SK-N-SH treated with all-trans-retinoic acid at 6 μM for 48 hours (cell line): Measurements from ENCODE around the gene VSNL1.

Experiments used
- ATAC-seq: fragments of 200-7000 bp; cut with Tn5 transposase; 3 replicates; pipeline ENCODE4 v1.9.1; 2020; ENCODE audit warnings: mild to moderate bottlenecking, moderate library complexity
- ARNTL ChIP-seq: fragments of 450-650 bp; formaldehyde crosslinking; IDR thresholded peaks from 2 replicates; pipeline ENCODE4 v1.5.0; 2020; ENCODE audit warnings: low read depth, mild to moderate bottlenecking, moderate library complexity, borderline replicate concordance
- BACH2 ChIP-seq: fragments of 250-450 bp; sonication (Bioruptor Pico); IDR thresholded peaks from 2 replicates; pipeline ENCODE4 v1.9.0; 2021; ENCODE audit warnings: mild to moderate bottlenecking, borderline replicate concordance
- CSDC2 ChIP-seq: fragments of 250-450 bp; sonication (Bioruptor Pico); IDR thresholded peaks from 2 replicates; pipeline ENCODE4 v1.5.0; 2020; ENCODE audit warnings: mild to moderate bottlenecking, moderate library complexity
- ESRRG ChIP-seq: fragments of 250-450 bp; sonication (Bioruptor Pico); IDR thresholded peaks from 2 replicates; pipeline ENCODE4 v1.6.1; 2021; ENCODE audit warnings: mild to moderate bottlenecking
- GLIS3 ChIP-seq: fragments of 250-450 bp; sonication (Bioruptor Pico); IDR thresholded peaks from 2 replicates; pipeline ENCODE4 v1.5.0; 2020; ENCODE audit warnings: mild to moderate bottlenecking, moderate library complexity
- ISL1 ChIP-seq: fragments of 250-450 bp; sonication (Bioruptor Pico); IDR thresholded peaks from 2 replicates; pipeline ENCODE4 v2.1.2; 2022; ENCODE audit warnings: mild to moderate bottlenecking, moderate library complexity
- OSR1 ChIP-seq: fragments of 250-450 bp; sonication (Bioruptor Pico); IDR thresholded peaks from 2 replicates; pipeline ENCODE4 v1.8.0; 2022; ENCODE audit warnings: moderate library complexity, mild to moderate bottlenecking, inconsistent platforms
- PPARA ChIP-seq: fragments of 250-450 bp; sonication (Bioruptor Pico); IDR thresholded peaks from 2 replicates; pipeline ENCODE4 v1.5.0; 2020; ENCODE audit warnings: mild to moderate bottlenecking, borderline replicate concordance
- SNAI2 ChIP-seq: fragments of 250-450 bp; sonication (Bioruptor Pico); IDR thresholded peaks from 2 replicates; pipeline ENCODE4 v1.5.0; 2020; ENCODE audit warnings: mild to moderate bottlenecking, moderate library complexity
- TCF4 ChIP-seq: fragments of 250-450 bp; sonication (Bioruptor Pico); IDR thresholded peaks from 2 replicates; pipeline ENCODE4 v1.8.0; 2021; ENCODE audit warnings: mild to moderate bottlenecking, moderate library complexity, borderline replicate concordance
- TOX ChIP-seq: fragments of 250-450 bp; sonication (Bioruptor Pico); IDR thresholded peaks from 2 replicates; pipeline ENCODE4 v1.8.0; 2021; ENCODE audit warnings: mild to moderate bottlenecking, moderate library complexity, borderline replicate concordance
- ZFP3 ChIP-seq: fragments of 250-450 bp; sonication (Bioruptor Pico); IDR thresholded peaks from 2 replicates; pipeline ENCODE4 v1.5.0; 2020; ENCODE audit warnings: mild to moderate bottlenecking, moderate library complexity
- ZFP30 ChIP-seq: fragments of 450-650 bp; formaldehyde crosslinking; IDR thresholded peaks from 2 replicates; pipeline ENCODE4 v1.5.0; 2022; ENCODE audit warnings: mild to moderate bottlenecking, moderate library complexity
- ZNF565 ChIP-seq: fragments of 450-650 bp; formaldehyde crosslinking; conservative IDR thresholded peaks from 2 replicates; pipeline ENCODE4 v1.5.0; 2020; ENCODE audit warnings: low read depth, mild to moderate bottlenecking, moderate library complexity
- ZNF8 ChIP-seq: fragments of 450-650 bp; formaldehyde crosslinking; IDR thresholded peaks from 2 replicates; pipeline ENCODE4 v1.5.0; 2020; ENCODE audit warnings: mild to moderate bottlenecking, moderate library complexity
- TF ChIP-seq, protein P1 (sequence below): fragments of 250-450 bp; sonication (Bioruptor Pico); IDR thresholded peaks from 2 replicates; pipeline ENCODE4 v1.5.0; 2020; ENCODE audit warnings: mild to moderate bottlenecking, moderate library complexity
- TF ChIP-seq, protein P2 (sequence below): fragments of 250-450 bp; sonication (Bioruptor Pico); IDR thresholded peaks from 2 replicates; pipeline ENCODE4 v1.8.0; 2021; ENCODE audit warnings: low read depth, mild to moderate bottlenecking, moderate library complexity, borderline replicate concordance
- TF ChIP-seq, protein P3 (sequence below): fragments of 250-450 bp; sonication (Bioruptor Pico); IDR thresholded peaks from 2 replicates; pipeline ENCODE4 v1.5.1; 2021; ENCODE audit warnings: mild to moderate bottlenecking, moderate library complexity
- TF ChIP-seq, protein P4 (sequence below): fragments of 250-450 bp; sonication (Bioruptor Pico); IDR thresholded peaks from 2 replicates; pipeline ENCODE4 v1.8.0; 2020; ENCODE audit warnings: mild to moderate bottlenecking, moderate library complexity, borderline replicate concordance
- TF ChIP-seq, protein P5 (sequence below): fragments of 250-450 bp; sonication (Bioruptor Pico); IDR thresholded peaks from 2 replicates; pipeline ENCODE4 v1.5.1; 2020; ENCODE audit warnings: low read depth, mild to moderate bottlenecking, moderate library complexity

Gene VSNL1

DNA sequence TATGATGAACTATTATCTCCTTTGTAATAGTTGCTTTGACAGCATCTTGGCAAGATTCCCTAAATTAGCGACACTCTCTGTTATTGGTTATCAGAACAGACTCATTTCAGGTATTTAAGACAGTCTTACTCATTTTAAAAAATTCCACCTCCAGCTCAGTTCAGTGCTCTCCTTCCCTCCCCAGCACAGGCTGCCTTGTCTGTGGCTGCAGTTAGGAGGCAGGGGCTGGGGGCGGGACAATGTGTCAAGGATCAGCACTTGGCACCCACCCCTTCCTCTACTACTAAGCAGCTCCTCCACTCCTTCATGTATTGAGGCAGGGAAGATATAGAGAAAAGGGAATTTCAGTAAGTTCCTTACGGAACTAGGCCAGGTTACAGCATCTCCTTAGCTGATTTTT lies 85.0 kb downstream of the VSNL1 start (continued):
- TF ChIP-seq, protein P1, sequence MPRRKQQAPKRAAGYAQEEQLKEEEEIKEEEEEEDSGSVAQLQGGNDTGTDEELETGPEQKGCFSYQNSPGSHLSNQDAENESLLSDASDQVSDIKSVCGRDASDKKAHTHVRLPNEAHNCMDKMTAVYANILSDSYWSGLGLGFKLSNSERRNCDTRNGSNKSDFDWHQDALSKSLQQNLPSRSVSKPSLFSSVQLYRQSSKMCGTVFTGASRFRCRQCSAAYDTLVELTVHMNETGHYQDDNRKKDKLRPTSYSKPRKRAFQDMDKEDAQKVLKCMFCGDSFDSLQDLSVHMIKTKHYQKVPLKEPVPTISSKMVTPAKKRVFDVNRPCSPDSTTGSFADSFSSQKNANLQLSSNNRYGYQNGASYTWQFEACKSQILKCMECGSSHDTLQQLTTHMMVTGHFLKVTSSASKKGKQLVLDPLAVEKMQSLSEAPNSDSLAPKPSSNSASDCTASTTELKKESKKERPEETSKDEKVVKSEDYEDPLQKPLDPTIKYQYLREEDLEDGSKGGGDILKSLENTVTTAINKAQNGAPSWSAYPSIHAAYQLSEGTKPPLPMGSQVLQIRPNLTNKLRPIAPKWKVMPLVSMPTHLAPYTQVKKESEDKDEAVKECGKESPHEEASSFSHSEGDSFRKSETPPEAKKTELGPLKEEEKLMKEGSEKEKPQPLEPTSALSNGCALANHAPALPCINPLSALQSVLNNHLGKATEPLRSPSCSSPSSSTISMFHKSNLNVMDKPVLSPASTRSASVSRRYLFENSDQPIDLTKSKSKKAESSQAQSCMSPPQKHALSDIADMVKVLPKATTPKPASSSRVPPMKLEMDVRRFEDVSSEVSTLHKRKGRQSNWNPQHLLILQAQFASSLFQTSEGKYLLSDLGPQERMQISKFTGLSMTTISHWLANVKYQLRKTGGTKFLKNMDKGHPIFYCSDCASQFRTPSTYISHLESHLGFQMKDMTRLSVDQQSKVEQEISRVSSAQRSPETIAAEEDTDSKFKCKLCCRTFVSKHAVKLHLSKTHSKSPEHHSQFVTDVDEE = no peak
- TF ChIP-seq ARNTL (CRISPR knock-in tag) (no peak), ISL1 (CRISPR knock-in tag) (no peak), ZFP3 (no peak)
- TF ChIP-seq, protein P2, sequence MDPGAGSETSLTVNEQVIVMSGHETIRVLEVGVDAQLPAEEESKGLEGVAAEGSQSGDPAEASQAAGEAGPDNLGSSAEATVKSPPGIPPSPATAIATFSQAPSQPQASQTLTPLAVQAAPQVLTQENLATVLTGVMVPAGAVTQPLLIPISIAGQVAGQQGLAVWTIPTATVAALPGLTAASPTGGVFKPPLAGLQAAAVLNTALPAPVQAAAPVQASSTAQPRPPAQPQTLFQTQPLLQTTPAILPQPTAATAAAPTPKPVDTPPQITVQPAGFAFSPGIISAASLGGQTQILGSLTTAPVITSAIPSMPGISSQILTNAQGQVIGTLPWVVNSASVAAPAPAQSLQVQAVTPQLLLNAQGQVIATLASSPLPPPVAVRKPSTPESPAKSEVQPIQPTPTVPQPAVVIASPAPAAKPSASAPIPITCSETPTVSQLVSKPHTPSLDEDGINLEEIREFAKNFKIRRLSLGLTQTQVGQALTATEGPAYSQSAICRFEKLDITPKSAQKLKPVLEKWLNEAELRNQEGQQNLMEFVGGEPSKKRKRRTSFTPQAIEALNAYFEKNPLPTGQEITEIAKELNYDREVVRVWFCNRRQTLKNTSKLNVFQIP (CRISPR knock-in tag) = no peak

DNA sequence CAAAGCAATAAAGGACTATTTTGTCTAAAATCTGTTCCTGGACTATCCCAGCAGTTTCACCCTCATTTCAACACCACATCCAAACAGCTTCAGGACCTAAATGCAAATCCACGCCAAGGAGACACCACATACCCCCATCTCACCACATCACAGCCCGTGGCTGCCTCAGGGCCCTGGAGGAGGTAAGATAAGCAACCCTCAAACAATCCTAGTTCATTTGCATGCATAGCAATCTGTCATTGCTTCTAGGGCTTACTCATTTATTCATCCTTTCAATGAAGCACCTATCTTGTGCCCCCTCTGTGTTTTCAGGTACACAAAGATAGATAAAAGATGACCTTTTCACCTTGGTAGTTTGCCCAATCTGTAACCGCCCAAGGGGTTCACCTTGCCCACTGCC lies 86.5 kb downstream of the VSNL1 start:
- ATAC-seq = no peak
- TF ChIP-seq ZNF565 (CRISPR knock-in tag) (no peak), ESRRG (CRISPR knock-in tag) (no peak), BACH2 (CRISPR knock-in tag) (no peak), TCF4 (CRISPR knock-in tag) (no peak), TOX (no peak), GLIS3 (CRISPR knock-in tag) (no peak), PPARA (CRISPR knock-in tag) (no peak), ZFP30 (CRISPR knock-in tag) (no peak), ARNTL (CRISPR knock-in tag) (no peak)

DNA sequence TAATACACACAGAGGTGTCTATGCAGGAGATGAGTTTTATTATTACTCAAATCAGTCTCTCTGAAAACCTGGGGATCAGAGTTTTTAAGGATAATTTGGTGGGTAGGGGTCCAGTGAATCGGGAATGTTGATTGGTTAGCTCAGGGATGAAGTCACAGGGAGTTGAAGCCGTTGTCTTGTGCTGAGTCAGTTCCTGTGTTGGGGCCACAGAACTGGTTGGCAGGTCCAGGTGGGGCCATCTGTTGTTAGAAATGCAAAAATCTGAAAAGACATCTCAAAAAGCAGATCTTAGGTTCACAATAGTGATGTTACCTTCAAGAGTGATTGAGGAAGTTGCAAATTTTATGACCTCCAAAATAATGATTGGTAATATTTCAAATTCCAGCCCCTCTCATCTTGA lies 86.9 kb downstream of the VSNL1 start:
- TF ChIP-seq OSR1 (no peak), CSDC2 (CRISPR knock-in tag) (no peak), SNAI2 (no peak), ZFP3 (no peak), GLIS3 (CRISPR knock-in tag) (no peak), ZNF565 (CRISPR knock-in tag) (no peak), ESRRG (CRISPR knock-in tag) (no peak), BACH2 (CRISPR knock-in tag) (no peak), ZNF8 (CRISPR knock-in tag) (no peak)
- TF ChIP-seq, protein P3, sequence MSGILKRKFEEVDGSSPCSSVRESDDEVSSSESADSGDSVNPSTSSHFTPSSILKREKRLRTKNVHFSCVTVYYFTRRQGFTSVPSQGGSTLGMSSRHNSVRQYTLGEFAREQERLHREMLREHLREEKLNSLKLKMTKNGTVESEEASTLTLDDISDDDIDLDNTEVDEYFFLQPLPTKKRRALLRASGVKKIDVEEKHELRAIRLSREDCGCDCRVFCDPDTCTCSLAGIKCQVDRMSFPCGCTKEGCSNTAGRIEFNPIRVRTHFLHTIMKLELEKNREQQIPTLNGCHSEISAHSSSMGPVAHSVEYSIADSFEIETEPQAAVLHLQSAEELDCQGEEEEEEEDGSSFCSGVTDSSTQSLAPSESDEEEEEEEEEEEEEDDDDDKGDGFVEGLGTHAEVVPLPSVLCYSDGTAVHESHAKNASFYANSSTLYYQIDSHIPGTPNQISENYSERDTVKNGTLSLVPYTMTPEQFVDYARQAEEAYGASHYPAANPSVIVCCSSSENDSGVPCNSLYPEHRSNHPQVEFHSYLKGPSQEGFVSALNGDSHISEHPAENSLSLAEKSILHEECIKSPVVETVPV = no peak
- TF ChIP-seq, protein P4, sequence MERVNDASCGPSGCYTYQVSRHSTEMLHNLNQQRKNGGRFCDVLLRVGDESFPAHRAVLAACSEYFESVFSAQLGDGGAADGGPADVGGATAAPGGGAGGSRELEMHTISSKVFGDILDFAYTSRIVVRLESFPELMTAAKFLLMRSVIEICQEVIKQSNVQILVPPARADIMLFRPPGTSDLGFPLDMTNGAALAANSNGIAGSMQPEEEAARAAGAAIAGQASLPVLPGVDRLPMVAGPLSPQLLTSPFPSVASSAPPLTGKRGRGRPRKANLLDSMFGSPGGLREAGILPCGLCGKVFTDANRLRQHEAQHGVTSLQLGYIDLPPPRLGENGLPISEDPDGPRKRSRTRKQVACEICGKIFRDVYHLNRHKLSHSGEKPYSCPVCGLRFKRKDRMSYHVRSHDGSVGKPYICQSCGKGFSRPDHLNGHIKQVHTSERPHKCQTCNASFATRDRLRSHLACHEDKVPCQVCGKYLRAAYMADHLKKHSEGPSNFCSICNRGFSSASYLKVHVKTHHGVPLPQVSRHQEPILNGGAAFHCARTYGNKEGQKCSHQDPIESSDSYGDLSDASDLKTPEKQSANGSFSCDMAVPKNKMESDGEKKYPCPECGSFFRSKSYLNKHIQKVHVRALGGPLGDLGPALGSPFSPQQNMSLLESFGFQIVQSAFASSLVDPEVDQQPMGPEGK (CRISPR knock-in tag) = no peak
- TF ChIP-seq, protein P5, sequence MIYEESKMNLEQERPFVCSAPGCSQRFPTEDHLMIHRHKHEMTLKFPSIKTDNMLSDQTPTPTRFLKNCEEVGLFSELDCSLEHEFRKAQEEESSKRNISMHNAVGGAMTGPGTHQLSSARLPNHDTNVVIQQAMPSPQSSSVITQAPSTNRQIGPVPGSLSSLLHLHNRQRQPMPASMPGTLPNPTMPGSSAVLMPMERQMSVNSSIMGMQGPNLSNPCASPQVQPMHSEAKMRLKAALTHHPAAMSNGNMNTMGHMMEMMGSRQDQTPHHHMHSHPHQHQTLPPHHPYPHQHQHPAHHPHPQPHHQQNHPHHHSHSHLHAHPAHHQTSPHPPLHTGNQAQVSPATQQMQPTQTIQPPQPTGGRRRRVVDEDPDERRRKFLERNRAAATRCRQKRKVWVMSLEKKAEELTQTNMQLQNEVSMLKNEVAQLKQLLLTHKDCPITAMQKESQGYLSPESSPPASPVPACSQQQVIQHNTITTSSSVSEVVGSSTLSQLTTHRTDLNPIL (CRISPR knock-in tag) = no peak
- no peak for ATAC-seq
